GM18519 (cell line): ENCODE measurements around the gene PYCARD.

Experiments
- ATAC-seq: cut with Tn5 transposase; IDR thresholded peaks from one replicate; pipeline ENCODE4 v1.9.1; 2021; ENCODE audit warnings: mild to moderate bottlenecking, moderate library complexity; ENCODE audit not compliant: unreplicated experiment, low FRiP score

PYCARD gene

DNA sequence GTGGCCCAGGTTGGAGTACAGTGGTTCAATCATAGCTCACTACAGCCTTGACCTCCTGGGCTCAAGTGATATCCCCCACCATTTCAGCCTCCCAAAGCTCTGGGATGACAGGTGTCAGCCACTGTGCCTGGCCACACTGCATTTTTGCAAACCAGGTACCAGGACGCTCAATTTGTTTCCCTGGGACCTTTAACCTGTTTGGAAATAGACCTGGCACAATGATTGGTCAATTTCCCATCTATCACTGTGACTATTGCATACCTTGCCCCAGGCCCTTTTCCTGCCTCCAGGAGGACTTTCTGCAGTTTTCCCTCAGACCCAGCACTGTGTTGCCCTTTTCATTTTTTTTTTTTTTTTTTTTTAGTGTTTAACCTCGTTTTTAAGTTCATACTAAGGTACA lies 33.7 kb downstream of the PYCARD start:
- no peak for ATAC-seq

DNA sequence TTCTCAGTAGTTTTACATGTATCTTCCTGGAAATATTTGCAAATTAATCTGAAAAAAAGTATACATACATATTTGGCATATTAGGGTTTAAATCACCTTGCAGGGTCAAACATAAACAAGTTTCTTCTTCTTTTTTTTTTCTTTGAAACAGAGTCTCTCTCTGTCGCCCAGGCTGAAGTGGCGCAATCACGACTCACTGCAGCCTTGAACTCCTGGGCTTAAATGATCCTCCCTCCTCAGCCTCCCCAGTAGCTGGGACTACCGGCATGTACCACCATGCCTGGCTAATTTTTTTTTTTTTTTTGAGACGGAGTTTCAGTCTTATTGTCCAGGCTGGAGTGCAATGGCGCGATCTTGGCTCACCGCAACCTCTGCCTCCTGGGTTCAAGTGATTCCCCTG lies 35.2 kb downstream of the PYCARD start:
- ATAC-seq = no peak

DNA sequence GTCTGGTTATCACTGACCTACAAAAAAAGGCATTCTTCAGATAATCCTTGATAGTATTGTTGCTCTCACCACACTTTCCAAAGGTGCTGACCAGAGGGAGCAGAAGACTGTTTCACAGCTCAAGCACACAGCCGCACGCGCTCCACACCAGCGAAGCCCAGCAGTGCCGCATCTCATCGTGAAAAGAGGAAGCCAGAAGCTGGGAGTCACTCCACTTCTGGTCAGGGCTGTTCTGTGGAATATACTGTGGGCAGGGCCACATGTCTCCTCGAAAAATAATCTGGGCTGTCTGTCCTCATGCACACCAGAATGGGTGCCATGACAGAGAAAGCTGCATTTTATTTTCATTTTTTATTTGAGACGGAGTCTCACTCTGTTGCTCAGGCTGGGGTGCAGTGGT lies 45.4 kb downstream of the PYCARD start:
- no peak for ATAC-seq
